ENCODE data around the gene ASB10. TPM values are rescaled to one million over a fixed set of nuclear protein-coding genes. Genes with fewer than 3 reads are reported as not detected.

ASB10 gene
- polyA plus RNA-seq, 2 of the 4 experiments (the other 2 are of a cell fraction) = not detected

DNA sequence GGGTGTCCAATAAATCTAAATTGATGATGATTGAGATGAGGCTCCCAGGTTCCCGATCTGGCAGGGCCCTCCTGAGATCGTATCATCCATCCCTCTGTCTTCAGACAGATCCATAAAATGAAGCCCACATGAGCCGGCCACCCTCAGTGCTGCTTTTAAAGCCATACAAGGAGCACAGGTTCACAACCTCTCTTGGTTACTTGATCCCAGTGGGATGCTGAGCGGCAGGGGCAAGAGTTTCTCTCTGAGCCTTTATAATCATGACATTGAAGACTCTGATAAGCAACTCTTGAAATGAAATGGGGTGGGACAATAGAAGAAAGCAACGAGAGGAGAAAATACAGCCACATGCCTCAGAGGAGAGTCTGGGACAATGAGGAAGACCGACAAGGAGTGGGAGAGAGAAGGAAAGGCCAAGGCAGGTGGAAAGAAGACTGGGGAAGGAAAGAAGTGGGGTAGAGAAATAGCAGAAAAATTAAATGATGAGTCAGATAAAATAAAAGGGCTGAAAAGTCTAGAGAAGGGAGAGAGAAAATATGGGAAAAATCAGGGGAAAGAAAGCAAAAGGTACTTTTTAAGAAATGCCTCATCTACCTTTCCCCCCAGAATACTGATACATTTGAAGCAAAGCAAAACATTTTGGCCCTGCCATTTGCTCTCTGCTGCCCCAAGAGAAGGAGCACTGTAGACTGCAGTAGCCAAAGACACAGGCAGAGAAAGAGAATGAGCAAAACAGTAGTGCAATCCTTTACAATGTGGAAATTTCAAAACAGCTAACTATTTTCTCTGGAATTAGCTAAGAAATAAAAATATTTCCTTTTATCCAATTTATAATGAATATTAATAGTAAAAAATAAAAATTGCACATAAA, 34.2 kb downstream of the ASB10 start:
- DNase-seq (ENCODE audit: low read depth in 1 of 2, low spot score in 1 of 2) = no peak
- POLR2A ChIA-PET = no interaction called here
- peak; percentile 49; a peak in 2 of 6 replicates for ATAC-seq
- Histone ChIP-seq H3K9me3 (no peaks in the 10 kb centered on the region), H3K27ac (no peak overlapping the region), H3K4me3 (no peak overlapping the region), H3K4me2 (no peak overlapping the region), H3K4me1 (peaks cover 7% of the 10 kb centered on the region; the same call in 2 of the 3 replicates)
- no peak for FAIRE-seq
- CTCF ChIA-PET = interaction anchor here (0.7 to 5.5 kb wide), 6 partner anchors 14 to 1417 kb away, joined by 3 to 55 read pairs (median 3); partner anchors contain the start of gene GBX1
- TF ChIP-seq, protein P1, sequence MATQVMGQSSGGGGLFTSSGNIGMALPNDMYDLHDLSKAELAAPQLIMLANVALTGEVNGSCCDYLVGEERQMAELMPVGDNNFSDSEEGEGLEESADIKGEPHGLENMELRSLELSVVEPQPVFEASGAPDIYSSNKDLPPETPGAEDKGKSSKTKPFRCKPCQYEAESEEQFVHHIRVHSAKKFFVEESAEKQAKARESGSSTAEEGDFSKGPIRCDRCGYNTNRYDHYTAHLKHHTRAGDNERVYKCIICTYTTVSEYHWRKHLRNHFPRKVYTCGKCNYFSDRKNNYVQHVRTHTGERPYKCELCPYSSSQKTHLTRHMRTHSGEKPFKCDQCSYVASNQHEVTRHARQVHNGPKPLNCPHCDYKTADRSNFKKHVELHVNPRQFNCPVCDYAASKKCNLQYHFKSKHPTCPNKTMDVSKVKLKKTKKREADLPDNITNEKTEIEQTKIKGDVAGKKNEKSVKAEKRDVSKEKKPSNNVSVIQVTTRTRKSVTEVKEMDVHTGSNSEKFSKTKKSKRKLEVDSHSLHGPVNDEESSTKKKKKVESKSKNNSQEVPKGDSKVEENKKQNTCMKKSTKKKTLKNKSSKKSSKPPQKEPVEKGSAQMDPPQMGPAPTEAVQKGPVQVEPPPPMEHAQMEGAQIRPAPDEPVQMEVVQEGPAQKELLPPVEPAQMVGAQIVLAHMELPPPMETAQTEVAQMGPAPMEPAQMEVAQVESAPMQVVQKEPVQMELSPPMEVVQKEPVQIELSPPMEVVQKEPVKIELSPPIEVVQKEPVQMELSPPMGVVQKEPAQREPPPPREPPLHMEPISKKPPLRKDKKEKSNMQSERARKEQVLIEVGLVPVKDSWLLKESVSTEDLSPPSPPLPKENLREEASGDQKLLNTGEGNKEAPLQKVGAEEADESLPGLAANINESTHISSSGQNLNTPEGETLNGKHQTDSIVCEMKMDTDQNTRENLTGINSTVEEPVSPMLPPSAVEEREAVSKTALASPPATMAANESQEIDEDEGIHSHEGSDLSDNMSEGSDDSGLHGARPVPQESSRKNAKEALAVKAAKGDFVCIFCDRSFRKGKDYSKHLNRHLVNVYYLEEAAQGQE (IDR thresholded peaks at IDR 0.05) = no peak
- TF ChIP-seq EHMT2 (IDR thresholded peaks at IDR 0.05; ENCODE audit: low read depth) (no peak), MAFK (IDR thresholded peaks at IDR 0.05; ENCODE audit: partially characterized antibody) (peak; percentile 66), CHD4 (IDR thresholded peaks at IDR 0.05; ENCODE audit: borderline replicate concordance) (no peak), RAD21 (conservative IDR thresholded peaks at IDR 0.05 in 1 of 2, IDR thresholded peaks at IDR 0.05 in 1 of 2) (no peak)
- TF ChIP-seq, protein P2, sequence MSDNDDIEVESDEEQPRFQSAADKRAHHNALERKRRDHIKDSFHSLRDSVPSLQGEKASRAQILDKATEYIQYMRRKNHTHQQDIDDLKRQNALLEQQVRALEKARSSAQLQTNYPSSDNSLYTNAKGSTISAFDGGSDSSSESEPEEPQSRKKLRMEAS (IDR thresholded peaks at IDR 0.05) = no peak
- TF ChIP-seq, protein P3, sequence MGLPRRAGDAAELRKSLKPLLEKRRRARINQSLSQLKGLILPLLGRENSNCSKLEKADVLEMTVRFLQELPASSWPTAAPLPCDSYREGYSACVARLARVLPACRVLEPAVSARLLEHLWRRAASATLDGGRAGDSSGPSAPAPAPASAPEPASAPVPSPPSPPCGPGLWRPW (IDR thresholded peaks at IDR 0.05) = no peak
- WGBS (ENCODE audit: missing lambda C conversion rate) = 42% methylated on average over 6 of the region's 6 CpGs

DNA sequence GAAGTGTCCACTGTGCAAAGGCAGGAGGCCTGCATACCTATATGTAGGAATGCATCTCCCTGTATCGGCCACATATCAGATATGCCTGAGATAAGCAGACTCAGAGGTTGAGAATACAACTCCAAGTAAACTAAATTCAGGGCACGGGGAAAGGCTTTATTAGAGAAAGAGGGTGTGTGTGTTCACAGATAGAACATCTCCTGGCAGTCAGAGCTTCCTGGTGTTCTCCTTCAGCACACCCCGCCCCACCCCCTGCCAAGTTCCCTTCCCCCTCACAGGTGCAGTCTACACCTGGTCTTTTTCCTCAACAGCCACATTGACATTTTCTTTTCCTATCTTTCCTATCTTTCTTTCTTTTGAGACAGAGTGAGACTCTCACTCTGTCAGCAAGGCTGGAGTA, 36.7 kb downstream of the ASB10 start:
- POLR2A ChIA-PET = no interaction called here
- DNase-seq (ENCODE audit: low read depth in 1 of 2, low spot score in 1 of 2) (no peak), FAIRE-seq (no peak), ATAC-seq (no peak)
- 71% methylated on average over 3 of the region's 3 CpGs for WGBS (ENCODE audit: missing lambda C conversion rate)
- Histone ChIP-seq H3K4me2 (no peak overlapping the region), H3K9me3 (no peaks in the 10 kb centered on the region), H3K4me3 (no peak overlapping the region), H3K4me1 (no peaks in the 10 kb centered on the region), H3K27ac (no peak overlapping the region)
- CTCF ChIA-PET = interaction anchor here (0.7 to 2.2 kb wide), 9 partner anchors 11 to 165 kb away, joined by 3 to 10 read pairs (median 3); partner anchors contain the start of gene GBX1
- TF ChIP-seq, protein P4, sequence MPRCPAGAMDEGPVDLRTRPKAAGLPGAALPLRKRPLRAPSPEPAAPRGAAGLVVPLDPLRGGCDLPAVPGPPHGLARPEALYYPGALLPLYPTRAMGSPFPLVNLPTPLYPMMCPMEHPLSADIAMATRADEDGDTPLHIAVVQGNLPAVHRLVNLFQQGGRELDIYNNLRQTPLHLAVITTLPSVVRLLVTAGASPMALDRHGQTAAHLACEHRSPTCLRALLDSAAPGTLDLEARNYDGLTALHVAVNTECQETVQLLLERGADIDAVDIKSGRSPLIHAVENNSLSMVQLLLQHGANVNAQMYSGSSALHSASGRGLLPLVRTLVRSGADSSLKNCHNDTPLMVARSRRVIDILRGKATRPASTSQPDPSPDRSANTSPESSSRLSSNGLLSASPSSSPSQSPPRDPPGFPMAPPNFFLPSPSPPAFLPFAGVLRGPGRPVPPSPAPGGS (IDR thresholded peaks at IDR 0.05) = no peak
- TF ChIP-seq ZNF302 (CRISPR knock-in tag; IDR thresholded peaks at IDR 0.05) (no peak), RAD21 (conservative IDR thresholded peaks at IDR 0.05 in 1 of 2, IDR thresholded peaks at IDR 0.05 in 1 of 2) (no peak), FOXS1 (CRISPR knock-in tag; IDR thresholded peaks at IDR 0.05) (no peak), ZSCAN20 (CRISPR knock-in tag; IDR thresholded peaks at IDR 0.05) (no peak), SMC3 (IDR thresholded peaks at IDR 0.05) (no peak), HDAC2 (IDR thresholded peaks at IDR 0.05) (no peak), EHMT2 (IDR thresholded peaks at IDR 0.05; ENCODE audit: low read depth) (no peak), EP300 (IDR thresholded peaks at IDR 0.05) (no peak), RARB (CRISPR knock-in tag; IDR thresholded peaks at IDR 0.05) (no peak), ESRRA (IDR thresholded peaks at IDR 0.05; ENCODE audit: borderline replicate concordance, low read length) (no peak)
- TF ChIP-seq, protein P5, sequence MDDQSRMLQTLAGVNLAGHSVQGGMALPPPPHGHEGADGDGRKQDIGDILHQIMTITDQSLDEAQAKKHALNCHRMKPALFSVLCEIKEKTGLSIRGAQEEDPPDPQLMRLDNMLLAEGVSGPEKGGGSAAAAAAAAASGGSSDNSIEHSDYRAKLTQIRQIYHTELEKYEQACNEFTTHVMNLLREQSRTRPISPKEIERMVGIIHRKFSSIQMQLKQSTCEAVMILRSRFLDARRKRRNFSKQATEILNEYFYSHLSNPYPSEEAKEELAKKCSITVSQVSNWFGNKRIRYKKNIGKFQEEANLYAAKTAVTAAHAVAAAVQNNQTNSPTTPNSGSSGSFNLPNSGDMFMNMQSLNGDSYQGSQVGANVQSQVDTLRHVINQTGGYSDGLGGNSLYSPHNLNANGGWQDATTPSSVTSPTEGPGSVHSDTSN (IDR thresholded peaks at IDR 0.05) = no peak

Data from A549 (cell line).